Measurements from ENCODE around the gene OMA1. TPM values are rescaled to one million over a fixed set of nuclear protein-coding genes. Genes with fewer than 3 reads are reported as not detected.

The OMA1 gene
- total RNA-seq, 1 donor from 2014 or later = 33.4 TPM

- Histone ChIP-seq H3K4me1 (peaks cover 23% of the 10 kb centered on the region), H3K27me3 (ENCODE audit: low read depth) (peaks cover 15% of the 10 kb centered on the region), H3K36me3 (no peaks in the 10 kb centered on the region), H3K4me3 (peak overlapping the region; percentile 55), H3K9me3 (no peaks in the 10 kb centered on the region), H3K27ac (peak overlapping the region; percentile 86)
- DNase-seq (no peak), ATAC-seq (peak; percentile 36 to 62)
- intact Hi-C loops (cut with DNase I) = no loop called here
- TF ChIP-seq CTCF (IDR thresholded peaks at IDR 0.05) = no peak
Measured at GRCh38 chr1:58573705-58574591, 27.4 kb upstream of the OMA1 start.

DNA sequence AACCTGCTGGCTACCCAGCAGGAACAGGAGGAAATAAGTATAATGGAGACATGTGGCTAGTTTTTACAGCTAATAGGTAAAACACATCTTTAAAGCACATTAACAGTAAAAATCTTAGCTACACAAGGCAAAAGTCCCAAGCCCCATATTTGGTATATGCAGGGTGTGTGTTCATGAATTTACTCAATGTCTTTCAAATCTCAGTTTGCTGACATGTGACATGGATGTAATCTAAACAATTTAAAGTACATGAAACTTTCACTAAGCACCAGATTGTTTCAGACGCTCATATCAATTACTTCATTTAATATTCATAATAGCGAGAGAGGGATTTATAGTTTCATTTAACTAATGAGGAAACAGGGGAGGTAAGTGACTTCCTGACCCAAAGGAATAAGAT is 26.6 kb upstream of the OMA1 start:
- H3K27ac ChIP-seq = peak overlapping the region; percentile 86
- peaks cover 19% of the 10 kb centered on the region for H3K4me1 ChIP-seq
- H3K9me3 ChIP-seq = no peaks in the 10 kb centered on the region
- H3K4me3 ChIP-seq = no peak overlapping the region
- intact Hi-C loops (cut with DNase I) = no loop called here
- TF ChIP-seq CTCF (IDR thresholded peaks at IDR 0.05) = no peak
- H3K36me3 ChIP-seq = no peaks in the 10 kb centered on the region
- peaks cover 15% of the 10 kb centered on the region for H3K27me3 ChIP-seq (ENCODE audit: low read depth)
- ATAC-seq = no peak
- DNase-seq = no peak

DNA sequence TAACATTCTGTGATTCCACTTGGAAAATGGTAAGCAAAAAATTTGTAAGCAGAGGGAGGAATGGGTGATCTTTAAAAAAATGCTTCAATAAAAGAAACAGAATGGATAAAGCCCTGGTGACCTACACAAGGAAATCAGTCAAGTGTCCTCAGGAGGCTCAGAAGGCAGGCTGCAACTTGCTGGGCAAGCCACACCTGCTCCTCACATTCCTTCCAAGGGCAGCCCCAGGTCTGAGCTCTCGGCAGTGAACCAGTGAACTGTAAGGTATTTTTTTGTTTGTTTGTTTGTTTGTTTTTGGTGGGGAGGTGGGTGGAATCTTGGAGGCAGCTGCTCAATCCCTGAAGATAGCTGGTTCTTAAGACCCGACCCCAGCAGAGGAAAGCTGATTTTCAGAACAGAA is 26.2 kb upstream of the OMA1 start:
- H3K36me3 ChIP-seq = no peaks in the 10 kb centered on the region
- intact Hi-C loops (cut with DNase I) = no loop called here
- DNase-seq (peak; percentile 72), ATAC-seq (peak; percentile 59 to 65)
- peak overlapping the region; percentile 86 for H3K27ac ChIP-seq
- H3K27me3 ChIP-seq (ENCODE audit: low read depth) = peaks cover 15% of the 10 kb centered on the region
- peaks cover 14% of the 10 kb centered on the region for H3K4me1 ChIP-seq
- no peaks in the 10 kb centered on the region for H3K9me3 ChIP-seq
- H3K4me3 ChIP-seq = no peak overlapping the region
- no peak for TF ChIP-seq CTCF (IDR thresholded peaks at IDR 0.05)

DNA sequence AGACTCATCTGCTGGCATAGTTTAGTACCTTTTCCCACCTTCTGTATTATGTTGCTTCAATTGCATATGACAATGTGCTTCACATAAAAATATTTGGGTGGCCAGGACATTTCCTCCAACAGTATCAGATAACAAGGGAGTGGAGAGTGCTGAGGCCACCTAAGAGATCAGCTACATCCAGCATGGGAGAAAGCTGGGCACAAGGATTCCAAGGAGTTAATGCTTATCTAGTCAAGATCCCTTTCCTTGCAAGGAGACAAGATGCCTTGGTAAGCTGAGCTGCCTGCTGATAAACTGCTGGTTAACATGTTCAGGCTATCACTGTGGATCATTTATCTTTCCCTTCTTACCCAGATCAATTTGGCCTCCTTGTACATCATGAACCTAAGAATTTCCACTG is 25.1 kb upstream of the OMA1 start:
- H3K27ac ChIP-seq = peak overlapping the region; percentile 86

DNA sequence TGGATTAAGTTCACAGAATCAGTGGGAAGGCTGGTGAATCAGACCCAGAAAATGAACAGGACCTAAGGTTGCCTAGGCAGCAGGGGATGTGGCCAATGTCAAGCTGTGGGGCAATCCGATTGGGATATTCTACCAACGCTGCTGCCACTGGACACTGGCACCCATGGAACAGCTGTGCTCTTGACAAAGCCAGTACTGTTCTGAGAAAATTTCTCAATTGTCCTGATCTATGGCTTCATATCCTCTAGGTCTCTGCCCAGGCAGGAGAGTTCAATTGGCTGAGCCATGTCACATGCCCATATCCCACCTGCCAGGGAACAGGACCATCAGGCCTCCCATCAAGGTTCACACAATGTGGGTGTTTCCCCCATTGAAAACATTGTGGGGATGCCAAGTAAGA is 24.3 kb upstream of the OMA1 start:
- Histone ChIP-seq H3K27ac (no peak overlapping the region), H3K27me3 (ENCODE audit: low read depth) (peaks cover under 1% of the 10 kb centered on the region), H3K36me3 (no peaks in the 10 kb centered on the region), H3K4me1 (no peaks in the 10 kb centered on the region), H3K4me3 (no peak overlapping the region), H3K9me3 (no peaks in the 10 kb centered on the region)
- intact Hi-C loops (cut with DNase I) = no loop called here
- TF ChIP-seq CTCF (IDR thresholded peaks at IDR 0.05) = no peak
- ATAC-seq (no peak), DNase-seq (no peak)

More for the DNA sequence above, 25.1 kb upstream of the OMA1 start:
- DNase-seq (no peak), ATAC-seq (no peak)
- intact Hi-C loops (cut with DNase I) = no loop called here
- H3K9me3 ChIP-seq = no peaks in the 10 kb centered on the region
- peaks cover 8% of the 10 kb centered on the region for H3K27me3 ChIP-seq (ENCODE audit: low read depth)
- no peak for TF ChIP-seq CTCF (IDR thresholded peaks at IDR 0.05)
- H3K4me1 ChIP-seq = peaks cover 4% of the 10 kb centered on the region
- no peak overlapping the region for H3K4me3 ChIP-seq
- no peaks in the 10 kb centered on the region for H3K36me3 ChIP-seq

All from lower lobe of right lung (tissue), 2 donors.